GM10248 (cell line): Measurements from ENCODE around the gene PAAF1.
A peak's percentile ranks its signal among the peaks of the same experiment; 100 is the strongest.

Experiments
- CTCF ChIA-PET: fragments of 300-600 bp; sonication (Branson Sonifier 250); formaldehyde crosslinking; extraction: SDS; loops from one replicate; lab custom pipeline; 2021; ENCODE audit warnings: antibody characterized with exemption; lab: Yijun Ruan, JAX
- POLR2A ChIA-PET: fragments of 350-650 bp; sonication (Branson Sonifier 250); formaldehyde crosslinking; extraction: SDS; loops from one replicate; lab custom pipeline; 2020; ENCODE audit warnings: antibody characterized with exemption; lab: Yijun Ruan, JAX
- DNase-seq: peaks from one replicate; pipeline ENCODE4 v3.0.0; 2012; ENCODE audit errors: extremely low spot score
- CTCF ChIP-seq: IDR thresholded peaks from 2 replicates; pipeline ENCODE4 v1.5.1; 2012; ENCODE audit warnings: mild to moderate bottlenecking, low read depth; ENCODE audit errors: extremely low read depth, missing control alignments, control extremely low read depth

Gene PAAF1

DNA sequence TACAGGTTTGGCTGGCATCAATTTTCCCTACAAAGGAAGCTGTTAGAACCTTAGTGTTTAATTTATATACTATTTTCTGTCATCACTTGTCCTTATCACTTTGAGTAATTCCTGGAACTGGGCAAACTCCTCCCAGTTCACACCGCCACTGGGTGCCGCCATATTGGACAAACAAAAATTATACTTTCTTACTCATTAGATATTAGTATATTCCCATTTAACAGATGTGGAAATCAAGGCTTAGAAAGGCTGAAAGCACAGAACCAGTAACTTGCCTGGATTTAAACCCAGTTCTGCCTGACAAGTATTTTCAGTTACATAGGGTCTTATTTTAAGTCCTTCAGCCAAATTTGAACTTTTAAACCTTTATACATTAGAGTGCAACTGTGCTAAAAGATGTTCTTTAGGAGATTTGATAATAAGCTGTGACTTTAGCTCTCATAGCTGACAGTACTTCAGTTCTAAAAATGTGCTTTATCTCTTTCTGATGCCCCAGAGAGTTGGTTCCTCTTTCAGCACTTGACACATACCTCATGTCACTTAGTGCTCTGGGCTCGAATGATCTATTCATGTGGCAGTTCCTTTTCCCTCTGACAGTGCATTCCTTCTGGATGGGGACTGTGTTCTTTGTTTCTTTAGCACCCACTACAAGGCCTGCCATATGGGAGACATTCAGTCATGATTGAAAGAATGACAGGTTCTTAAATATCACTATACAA is 25.6 kb upstream of the PAAF1 start:
- POLR2A ChIA-PET, result no interaction called here
- TF ChIP-seq CTCF, result no peak
- CTCF ChIA-PET, result no interaction called here

GRCh38 chr11:73852049-73852448 is 24.8 kb upstream of the PAAF1 start:
- POLR2A ChIA-PET, result no interaction called here
- CTCF ChIA-PET, result interaction anchor here (1.2 to 1.4 kb wide), 2 partner anchors 29 to 112 kb away, joined by 3 read pairs; no protein-coding TSS in a partner anchor
- no peak for TF ChIP-seq CTCF

More for the DNA sequence above, 25.6 kb upstream of the PAAF1 start:
- DNase-seq, result peak; percentile 29

DNA sequence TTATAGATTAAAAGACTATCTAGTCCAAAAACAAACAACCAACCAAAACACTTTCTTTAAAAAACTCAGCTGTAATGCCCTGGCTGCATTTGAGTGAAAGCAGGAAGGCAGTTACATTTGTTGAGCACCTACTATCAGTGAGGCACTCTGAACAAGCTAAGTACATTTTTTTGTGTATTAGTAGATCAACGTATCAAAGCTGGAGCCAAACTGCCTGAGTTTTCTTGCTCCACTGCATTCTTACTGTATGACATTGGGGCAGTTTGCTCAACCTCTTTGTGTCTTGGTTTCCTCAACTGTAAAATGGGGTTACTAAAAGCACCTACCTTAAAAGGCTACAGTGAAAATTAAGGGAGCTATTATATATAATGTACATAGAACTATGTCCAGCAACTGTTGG is 22.1 kb upstream of the PAAF1 start:
- TF ChIP-seq CTCF, result no peak
- ChIA-PET CTCF (interaction anchor here (0.9 to 3.2 kb wide), 5 partner anchors 9 to 229 kb away, joined by 3 to 11 read pairs (median 7); no protein-coding TSS in a partner anchor), POLR2A (no interaction called here)
- no peak for DNase-seq

More at GRCh38 chr11:73852049-73852448, 24.8 kb upstream of the PAAF1 start:
- no peak for DNase-seq

DNA sequence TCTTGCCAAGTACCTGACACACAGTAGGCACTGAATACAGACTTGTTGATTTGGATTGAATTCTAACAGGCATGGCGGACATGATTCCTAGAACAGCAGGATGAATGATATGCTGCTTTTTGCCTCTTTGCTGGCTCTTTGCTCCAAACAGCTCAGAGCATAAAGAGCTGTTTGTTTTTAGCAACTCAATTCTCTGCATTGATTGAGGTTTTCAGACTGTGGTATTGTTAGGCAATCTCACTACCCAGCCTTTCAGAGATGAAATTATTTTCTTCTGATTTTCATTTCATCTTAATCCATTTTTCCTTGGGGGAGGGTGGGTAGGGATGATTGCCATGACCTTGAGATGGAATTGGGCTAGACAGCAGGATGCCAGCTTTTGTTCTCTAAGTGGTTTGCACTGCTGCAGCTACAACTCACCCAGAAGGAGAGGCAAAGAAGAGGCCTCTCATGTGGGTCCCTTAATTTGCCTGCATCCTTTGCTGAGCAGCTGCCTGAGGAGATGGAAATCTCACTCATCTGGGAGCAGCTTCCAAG is 20.7 kb upstream of the PAAF1 start:
- DNase-seq, result no peak
- no peak for TF ChIP-seq CTCF
- ChIA-PET CTCF (interaction anchor here (1.3 to 3.2 kb wide), 2 partner anchors 8 to 16 kb away, joined by 4 to 11 read pairs; no protein-coding TSS in a partner anchor), POLR2A (no interaction called here)

GRCh38 chr11:73859671-73860070 is 17.1 kb upstream of the PAAF1 start:
- TF ChIP-seq CTCF, result no peak
- ChIA-PET CTCF (interaction anchor here (0.8 kb wide), 1 partner anchor 9 kb away, joined by 3 read pairs; no protein-coding TSS in a partner anchor), POLR2A (no interaction called here)
- no peak for DNase-seq

- CTCF ChIA-PET, result no interaction called here
- TF ChIP-seq CTCF, result no peak
- POLR2A ChIA-PET, result no interaction called here
- no peak for DNase-seq
Observed at GRCh38 chr11:73860202-73860601, 16.6 kb upstream of the PAAF1 start.
